Measurements from ENCODE around the gene MYBPH.

The MYBPH gene

DNA sequence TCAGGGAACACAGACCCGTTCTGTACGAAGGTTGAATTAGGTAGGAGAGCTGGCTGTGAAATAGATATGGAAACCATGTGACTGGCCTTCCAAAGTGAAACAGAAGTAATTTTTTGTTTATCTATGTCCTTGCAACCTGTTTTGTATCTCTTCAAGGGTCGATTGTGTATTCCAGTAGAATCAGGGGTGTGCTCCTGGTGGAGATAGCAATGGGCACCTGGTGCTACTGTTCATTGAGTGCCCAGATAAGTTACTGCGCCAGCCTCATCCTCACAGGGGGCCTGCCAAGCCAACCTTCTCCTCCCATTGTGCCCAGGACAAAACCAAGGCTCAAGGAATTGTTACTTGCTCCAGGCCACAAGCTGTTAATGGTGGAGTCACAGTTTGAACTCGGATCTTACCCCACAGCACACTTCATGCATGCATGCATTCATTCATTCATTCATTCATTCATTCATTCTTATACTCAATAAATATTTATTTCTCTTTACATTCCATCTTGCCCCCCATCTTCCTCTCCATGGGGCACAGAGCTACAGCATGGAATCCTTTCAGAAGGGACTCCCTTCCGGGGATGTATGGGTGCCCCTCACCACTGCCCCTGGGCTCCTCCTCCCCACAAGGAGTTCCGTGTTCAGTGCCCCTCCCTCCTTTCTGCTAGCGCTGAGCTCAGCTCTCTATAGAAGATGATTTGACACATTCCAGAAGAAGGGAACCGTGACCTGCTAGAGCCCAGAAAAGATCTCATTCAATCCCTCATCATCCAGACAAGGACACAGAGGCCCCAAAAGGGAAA is 24.1 kb downstream of the MYBPH start:
- no peak for DNase-seq (ENCODE audit: insufficient read length, low spot score)
- no peak for FAIRE-seq

DNA sequence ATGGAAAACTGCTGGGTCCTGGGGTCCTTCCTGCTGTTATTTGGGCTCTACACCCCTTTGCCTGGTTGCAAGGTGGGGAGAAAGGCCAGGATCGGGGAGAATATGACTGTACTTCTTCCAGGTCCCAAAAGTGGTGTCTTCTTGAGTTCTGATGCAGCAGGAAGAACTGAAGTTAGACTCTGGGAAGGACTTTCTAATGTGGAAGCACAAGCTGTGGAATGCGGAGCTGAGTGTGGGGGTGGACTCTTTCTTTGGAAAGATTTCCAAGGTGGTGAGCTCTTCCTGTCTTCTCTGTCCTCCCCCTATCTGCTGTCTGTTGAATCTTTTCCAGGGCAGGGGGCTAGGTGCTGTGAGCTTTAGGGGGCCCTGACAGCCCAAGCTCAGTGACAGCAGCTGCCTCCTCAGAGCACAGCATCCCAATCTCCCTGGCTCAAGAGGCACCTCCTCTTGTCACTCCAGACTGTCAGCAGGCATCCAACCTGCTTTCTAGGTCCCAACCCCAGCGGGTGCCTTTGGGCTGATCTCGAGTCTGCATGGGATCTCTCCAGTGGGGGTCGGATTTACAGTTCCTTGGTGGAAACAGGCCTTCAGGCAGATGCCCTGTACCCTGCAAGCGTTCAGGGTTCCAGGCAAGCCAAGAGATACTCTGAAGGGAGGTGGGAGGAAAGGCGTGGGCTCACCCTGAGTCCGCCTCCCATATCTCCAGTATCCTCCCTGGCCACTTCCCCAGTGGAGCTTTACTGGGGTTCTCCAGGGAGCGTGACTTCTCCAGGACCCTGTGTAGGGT is 24.9 kb downstream of the MYBPH start:
- FAIRE-seq, result no peak
- DNase-seq (ENCODE audit: insufficient read length, low spot score), result no peak

DNA sequence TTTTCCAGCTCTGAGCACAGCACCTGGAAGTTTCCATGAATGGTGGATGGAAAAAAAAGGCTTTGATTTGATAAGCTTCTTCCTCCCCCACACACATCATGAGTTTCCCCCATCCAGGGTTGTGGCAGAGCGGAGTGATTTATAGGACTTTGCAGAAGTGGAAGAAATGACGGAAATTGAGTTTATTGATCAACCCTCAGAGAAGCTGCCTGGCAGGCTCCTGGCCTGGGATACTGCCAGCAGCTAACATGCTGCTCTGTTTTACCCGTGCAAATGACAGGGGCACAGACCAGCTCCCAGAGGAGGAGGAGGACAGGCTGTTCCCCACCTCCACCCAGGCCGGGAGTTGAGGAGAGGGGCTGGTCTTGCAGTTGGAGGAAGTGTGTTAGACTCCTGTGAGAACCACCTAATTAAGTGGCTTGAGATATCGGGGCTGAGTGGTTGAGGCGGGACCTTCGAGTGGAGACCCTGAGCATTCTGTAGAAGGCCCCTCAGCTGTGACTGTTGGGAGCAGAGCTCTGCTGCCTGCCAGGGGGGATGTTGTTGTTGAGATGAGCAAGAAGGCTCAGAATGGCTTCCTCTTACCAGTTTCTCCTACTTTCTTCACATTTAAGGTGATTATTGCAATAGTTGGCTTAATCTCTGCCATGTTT is 26.3 kb downstream of the MYBPH start:
- FAIRE-seq (no peak), DNase-seq (ENCODE audit: insufficient read length, low spot score) (no peak)

DNA sequence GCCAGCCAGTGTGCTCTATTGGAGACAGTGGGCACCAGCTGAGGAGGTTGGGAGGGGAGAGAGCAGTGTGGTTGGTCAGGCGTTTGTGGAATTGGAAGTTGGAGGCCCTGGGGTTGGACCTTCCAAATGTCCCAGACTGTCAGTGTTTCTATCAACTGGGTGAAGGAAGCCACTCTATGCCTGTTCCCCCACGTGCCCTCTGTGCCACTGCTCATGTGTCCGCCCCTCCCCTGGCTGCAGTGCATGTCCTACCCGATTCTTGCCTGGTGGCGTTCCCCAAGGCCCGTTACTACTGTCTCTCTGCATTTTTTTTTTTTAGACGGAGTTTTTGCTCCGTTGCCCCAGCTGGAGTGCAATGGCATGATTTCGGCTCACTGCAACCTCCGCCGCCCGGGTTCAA is 27.0 kb downstream of the MYBPH start:
- FAIRE-seq, result no peak
- DNase-seq (ENCODE audit: insufficient read length, low spot score), result no peak

DNA sequence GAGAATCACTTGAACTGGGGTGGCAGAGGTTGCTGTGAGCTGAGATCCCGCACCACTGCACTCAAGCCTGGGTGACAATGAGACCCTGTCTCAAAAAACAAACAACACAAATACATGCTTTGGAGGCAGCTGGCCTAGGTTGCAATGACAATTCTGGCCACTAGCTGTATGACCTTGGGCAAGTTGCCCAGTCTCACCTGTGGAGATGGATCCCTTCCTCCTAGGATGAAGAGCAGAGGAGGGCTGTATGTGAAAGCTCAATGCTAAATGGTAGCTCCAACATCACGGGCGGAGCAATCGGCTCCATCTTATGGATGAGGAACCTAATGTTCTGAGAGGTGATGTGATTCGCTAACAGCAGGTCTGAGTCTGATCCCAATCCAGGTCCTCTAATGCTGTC is 27.5 kb downstream of the MYBPH start:
- DNase-seq (ENCODE audit: insufficient read length, low spot score), result no peak
- FAIRE-seq, result no peak

DNA sequence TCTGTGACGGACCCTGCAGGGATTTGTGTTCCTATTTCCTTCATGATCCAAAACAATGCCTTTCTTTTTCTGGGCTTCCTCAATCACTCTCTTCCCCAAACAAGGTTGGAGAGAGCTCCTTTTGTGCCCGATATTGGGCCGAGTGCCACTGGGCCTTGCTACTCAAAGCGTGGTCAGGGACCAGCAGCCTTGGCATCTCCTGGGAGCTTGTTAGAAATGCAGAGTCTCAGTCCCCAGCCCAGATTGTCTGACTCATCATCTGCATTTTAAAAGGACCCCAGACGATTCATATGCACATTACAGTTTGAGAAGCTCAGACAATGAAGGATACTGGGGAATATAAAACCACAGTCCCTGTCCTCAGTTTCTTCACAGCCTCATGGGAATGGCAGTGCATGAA is 28.2 kb downstream of the MYBPH start:
- FAIRE-seq, result no peak

DNA sequence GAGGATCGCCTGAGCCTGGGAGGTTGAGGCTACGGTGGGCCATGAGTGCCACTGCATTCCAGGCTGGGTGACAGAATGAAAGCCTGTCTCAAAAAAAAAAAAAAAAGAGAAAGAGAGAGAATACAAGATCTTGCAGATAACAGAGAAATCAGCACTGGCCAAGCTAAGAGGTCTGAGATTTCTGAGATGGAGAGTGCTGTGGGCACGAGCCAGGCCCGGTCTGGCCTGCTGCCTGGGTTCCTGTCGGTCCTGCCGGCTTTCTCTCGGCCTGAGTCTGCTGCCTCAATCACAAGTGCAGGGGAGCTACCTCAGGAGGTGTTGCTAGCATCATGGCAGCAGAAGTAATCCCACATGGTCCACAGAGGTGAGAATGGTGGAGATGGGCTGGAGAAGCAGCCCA is 29.1 kb downstream of the MYBPH start:
- DNase-seq (ENCODE audit: insufficient read length, low spot score) (no peak), FAIRE-seq (no peak)

More for the DNA sequence above, 28.2 kb downstream of the MYBPH start:
- no peak for DNase-seq (ENCODE audit: insufficient read length, low spot score)

DNA sequence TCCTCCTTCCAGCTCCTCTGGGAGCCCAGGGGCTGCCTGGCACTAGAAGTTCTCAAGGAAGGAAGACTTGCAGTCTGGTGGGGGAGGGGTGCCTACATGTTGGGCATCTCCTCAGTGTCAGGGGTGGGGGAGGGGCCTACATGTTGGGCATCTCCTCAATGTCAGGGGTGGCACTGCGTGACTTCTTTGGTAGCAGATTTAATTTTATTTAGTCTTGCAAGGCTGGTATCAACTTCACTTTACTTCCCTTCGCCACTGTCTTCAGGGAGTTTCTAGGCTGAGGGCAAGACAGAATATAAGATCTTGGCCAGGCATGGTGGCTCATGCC is 29.6 kb downstream of the MYBPH start:
- no peak for FAIRE-seq
- no peak for DNase-seq (ENCODE audit: insufficient read length, low spot score)

DNA sequence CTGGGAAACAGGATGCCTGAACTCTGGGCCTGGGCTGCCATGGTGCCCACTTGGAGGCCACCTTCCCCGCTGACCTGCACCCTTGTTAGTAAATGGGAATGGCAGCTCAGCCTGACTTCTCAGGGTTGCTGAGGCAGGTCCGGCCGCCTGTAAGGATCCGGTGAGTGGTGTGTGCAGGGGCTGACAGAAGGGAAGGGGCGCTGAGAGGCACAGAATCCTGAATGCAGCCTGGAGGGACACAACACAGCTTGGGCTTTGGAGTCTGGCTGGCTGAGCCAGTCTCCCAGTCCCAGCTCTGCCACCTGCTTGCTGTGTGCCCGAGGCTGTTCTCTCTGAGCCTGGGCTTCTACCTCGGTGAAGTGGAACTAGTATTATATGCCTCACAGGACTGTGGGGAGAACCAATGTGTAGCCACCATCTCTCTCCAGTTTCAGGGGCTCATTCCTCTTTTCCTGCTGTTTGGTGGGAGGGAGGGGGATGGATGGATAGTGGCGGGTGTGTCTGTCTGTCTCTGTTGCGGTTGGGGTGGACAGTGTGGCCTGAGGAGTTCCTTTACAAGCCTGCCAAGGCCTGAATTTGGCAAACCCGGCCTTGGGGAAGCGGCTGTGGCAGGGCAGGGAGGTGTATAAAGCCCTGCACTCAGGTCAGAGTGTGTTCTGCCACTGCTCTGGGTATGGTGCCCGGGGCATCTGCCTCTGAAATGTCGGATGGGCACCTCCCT is 30.1 kb downstream of the MYBPH start:
- no peak for FAIRE-seq
- no peak for DNase-seq (ENCODE audit: insufficient read length, low spot score)

DNA sequence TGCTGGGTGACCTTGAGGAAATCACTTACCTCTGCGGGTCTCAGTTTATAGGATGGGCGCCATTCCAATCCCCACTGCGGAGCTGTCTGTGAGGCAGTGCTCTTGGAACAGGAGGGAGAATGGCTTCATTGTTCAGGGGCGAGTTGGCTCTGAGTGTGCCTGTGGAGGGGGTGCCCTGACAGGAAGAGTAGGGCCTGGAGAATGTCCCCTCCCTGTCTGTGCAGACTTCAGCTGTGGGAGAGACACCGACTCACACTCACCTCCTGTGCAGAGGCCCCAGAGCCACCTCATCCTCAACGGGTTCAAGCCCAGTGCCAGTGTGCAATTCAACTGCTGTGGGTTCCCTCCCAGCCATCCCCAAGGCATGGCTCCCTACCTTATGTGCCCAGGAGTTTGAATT is 31.0 kb downstream of the MYBPH start:
- FAIRE-seq, result no peak
- DNase-seq (ENCODE audit: insufficient read length, low spot score), result no peak

DNA sequence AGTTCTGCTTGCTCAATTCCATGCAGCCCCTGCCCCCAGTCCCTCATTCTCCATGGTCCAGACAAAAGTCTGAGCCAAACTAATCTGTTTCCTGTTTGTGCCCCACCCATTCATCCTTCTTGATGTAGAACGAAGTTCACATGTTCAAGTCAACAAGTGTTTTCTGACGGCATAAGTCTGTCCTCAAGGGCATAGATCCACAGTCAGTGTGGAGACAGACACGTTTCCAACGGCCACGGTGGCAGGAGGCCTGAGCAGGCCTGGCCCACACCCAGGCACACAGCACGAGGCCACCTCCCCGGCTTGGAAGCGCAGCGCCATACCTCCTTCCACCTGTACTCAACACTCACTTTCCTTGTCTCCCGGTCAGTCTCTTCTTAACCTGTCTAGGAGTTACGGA is 32.0 kb downstream of the MYBPH start:
- no peak for FAIRE-seq

DNA sequence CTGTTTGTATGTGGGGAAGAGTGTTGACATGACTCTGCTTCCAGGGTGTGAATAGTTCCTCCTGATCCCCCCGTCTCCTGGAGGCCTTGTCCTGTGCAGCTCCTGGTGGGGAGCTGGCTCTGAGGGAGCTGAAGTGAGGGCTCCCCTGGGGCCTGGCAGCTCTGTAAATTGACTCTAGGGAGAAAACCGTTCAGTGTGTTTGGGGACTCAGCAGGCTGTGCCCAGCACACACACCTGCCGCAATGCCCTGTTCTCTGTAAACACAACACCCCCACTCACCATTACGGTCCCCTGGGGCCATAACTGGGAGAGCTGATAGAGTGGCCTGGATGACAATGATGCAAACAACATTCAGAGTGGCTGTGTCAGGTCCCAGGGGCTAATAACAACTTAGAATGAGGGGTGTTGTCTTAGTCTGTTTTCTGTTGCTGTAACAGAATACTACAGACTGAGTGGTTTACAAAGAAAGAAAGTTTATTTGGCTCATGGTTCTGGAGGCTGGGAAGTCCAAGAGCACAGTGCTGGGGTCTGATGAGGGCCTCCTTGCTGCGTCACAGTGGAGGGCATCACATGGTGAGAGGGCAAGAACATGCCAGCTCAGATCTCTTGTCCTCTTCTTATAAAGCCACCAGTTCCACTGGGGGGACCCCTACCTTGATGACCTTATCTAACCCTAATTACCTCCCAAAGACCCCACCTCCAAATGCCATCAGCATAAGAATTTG is 32.8 kb downstream of the MYBPH start:
- DNase-seq (ENCODE audit: insufficient read length, low spot score) (no peak), FAIRE-seq (no peak)

More for the DNA sequence above, 32.0 kb downstream of the MYBPH start:
- DNase-seq (ENCODE audit: insufficient read length, low spot score), result no peak

DNA sequence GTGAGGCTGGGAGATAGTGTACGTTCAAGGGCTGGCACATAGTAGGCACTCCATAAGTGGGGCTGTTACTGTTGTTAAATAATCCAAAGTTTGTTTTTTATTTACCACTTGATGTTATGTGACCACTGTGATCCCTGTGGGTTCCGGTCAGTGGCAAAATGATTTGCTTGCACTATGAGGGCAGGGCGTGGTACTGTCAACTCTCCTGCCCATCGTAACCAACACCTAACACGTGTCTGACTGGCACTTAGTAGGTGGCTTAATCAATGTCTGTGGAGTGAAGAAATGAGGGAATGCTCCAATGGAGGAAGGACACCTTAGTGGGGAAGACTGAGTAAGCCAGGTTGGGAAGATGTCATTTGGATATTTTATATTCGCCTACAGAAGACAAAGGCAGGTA is 33.5 kb downstream of the MYBPH start:
- DNase-seq (ENCODE audit: insufficient read length, low spot score) (no peak), FAIRE-seq (no peak)

DNA sequence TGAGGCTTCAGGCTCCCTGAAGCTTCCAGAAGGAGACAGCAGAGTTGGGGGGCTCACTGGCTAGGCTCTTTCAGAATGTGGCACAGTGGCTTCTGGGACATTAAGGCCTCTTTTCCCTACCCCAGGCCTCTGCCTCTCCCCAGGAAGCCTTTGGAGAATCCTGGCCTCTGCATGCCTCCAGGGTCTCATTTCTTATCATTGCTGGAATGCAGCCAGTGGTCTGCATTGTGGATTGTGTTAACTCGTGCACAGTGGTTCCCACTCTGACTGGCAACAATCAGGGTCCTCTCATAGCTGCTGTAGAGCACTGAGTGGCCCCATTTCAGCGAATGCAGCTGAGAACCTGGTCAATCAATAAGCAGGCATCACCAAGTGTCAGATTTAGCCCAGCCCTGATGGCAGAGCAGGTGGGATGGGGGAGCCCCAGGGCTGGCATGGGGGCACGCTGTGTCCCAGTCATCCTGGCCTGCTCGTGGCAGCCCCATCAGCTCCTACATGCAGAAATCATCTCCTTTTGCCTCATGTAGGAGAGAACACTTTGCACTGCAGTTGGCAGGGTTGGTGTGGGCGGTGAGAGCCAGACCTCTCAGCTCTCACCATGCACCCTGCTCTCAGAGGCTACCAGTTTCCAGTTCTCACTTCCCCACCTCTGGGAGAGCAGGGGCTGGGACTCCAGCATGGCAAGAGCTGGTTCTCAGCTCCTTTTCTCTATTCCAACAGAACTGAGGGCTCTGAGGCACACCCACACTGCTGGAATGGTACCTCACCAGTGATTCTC is 34.7 kb downstream of the MYBPH start:
- DNase-seq (ENCODE audit: insufficient read length, low spot score) (no peak), FAIRE-seq (no peak)

DNA sequence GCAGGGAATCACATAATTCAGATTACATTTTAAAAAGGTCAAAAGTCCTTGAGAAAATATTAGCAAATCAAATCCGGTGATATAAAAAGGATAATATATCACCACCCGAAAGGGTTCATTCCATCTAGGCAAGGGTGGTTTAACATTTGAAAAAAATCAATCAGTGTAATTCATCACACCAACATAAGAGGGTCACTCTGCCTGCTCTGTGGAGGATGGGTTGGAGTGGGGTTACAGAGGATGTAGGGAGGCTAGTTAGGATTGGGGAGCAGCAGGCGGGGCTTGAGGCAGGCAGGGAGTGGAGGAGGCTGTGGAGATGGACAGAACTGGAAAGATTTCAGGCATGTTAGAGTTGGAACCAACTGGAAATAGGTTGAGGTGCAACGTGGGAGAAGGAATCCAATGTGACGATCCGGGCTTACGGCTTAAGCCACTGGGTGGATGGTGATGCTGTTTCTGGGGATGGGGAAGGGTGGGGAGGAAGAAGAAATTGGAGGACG is 35.6 kb downstream of the MYBPH start:
- no peak for DNase-seq (ENCODE audit: insufficient read length, low spot score)

DNA sequence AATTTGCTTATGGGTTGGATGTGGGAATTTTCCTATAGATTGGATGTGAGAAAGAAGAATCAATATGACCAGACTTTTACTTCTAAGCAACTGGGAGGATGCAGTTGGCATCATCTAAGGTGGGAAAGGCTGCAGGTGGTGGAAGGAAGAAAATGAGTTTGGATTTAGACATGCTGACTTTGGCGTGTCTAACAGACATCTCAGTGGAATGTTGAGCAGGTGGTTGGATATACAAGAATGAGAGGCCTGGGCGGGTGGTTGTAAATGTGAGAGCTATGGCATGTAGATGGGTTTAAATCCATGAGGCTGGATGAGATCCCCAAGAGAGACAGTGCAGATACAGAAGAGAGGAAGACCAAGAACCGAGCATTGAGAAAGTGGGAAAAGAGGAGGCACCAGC is 37.6 kb downstream of the MYBPH start:
- DNase-seq (ENCODE audit: insufficient read length, low spot score) (no peak), FAIRE-seq (no peak)

More for the DNA sequence above, 35.6 kb downstream of the MYBPH start:
- FAIRE-seq, result no peak

DNA sequence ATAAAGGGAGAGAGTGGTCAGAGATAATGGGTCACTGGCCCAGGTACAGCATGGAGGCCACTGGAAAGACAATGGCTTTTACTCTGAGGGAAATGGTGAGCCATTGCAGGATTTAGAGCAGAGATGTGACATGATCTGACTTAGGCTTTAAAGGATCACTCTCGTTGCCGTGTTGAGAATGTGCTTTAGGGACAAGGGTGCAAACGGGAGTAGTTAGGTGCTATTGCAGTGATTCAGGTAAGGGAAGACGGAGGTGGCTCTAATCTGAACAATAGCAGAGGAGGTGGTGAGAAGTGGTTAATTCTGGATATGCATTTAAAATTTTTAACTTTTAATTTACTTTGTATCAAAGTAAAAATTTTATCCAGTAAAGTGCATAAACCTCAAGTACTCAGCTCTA is 38.3 kb downstream of the MYBPH start:
- no peak for FAIRE-seq
- no peak for DNase-seq (ENCODE audit: insufficient read length, low spot score)

DNA sequence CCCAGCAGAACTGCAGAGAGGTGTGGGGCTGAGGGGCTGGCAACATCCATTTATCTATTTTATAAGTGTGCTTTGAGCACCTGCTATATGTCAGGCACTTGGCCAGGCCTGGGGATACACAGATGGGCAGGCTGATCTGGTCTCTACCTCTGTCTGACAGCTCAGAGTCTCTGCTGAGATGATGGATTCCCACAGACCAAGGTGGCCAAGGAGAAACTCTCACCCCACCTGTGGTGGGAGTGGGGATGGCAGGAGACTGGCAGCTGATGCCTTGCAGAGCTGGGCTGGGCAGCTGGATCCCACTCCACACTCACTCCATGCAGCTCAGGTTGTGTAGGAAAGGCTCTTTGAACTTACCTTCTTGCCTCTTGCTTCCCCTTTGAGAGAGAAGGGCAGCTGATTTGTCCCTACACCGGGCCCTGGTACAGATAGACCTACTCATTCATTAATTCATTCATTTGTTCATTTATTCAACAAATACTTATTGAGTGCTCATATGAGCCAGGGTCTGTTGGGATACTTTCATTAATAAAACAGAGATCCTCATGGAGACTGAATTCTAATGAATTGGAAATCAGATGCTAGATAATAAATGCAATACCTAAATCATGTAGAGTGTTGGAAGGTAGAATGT is 39.1 kb downstream of the MYBPH start:
- FAIRE-seq, result no peak

More for the DNA sequence above, 39.1 kb downstream of the MYBPH start:
- DNase-seq (ENCODE audit: insufficient read length, low spot score), result no peak

Data from GM19239 (cell line).